RWPE2 (cell line): ENCODE measurements around the gene WWOX.
A peak's percentile ranks its signal among the peaks of the same experiment; 100 is the strongest.

ENCODE experiments used
- ATAC-seq: fragments of 200-7000 bp; cut with Tn5 transposase; 3 replicates; pipeline ENCODE4 v1.9.1; 2021; ENCODE audit warnings: low read depth
- DNase-seq: peaks from one replicate; pipeline ENCODE4 v3.0.0-alpha.2; 2020; ENCODE audit warnings: low spot score
- H3K27ac ChIP-seq: fragments of 450-650 bp; 2 replicates; pipeline ENCODE4 v1.5.1; 2017; ENCODE audit warnings: mild to moderate bottlenecking; ENCODE audit not compliant: poor library complexity, severe bottlenecking
- H3K27me3 ChIP-seq: fragments of 250-450 bp; sonication (Bioruptor Pico); 2 replicates; pipeline ENCODE4 v1.5.1; 2021; ENCODE audit warnings: mild to moderate bottlenecking, moderate library complexity; ENCODE audit not compliant: insufficient read depth, poor library complexity, severe bottlenecking
- H3K36me3 ChIP-seq: fragments of 250-450 bp; sonication (Bioruptor Pico); 2 replicates; pipeline ENCODE4 v1.5.1; 2020; ENCODE audit warnings: low read depth, mild to moderate bottlenecking, moderate library complexity
- H3K4me1 ChIP-seq: fragments of 250-450 bp; sonication (Bioruptor Pico); 2 replicates; pipeline ENCODE4 v1.5.1; 2021; ENCODE audit warnings: mild to moderate bottlenecking, moderate library complexity; ENCODE audit not compliant: insufficient read depth, poor library complexity, severe bottlenecking
- H3K4me3 ChIP-seq: fragments of 250-450 bp; sonication (Bioruptor Pico); 2 replicates; pipeline ENCODE4 v1.5.1; 2021; ENCODE audit warnings: mild to moderate bottlenecking, moderate library complexity; ENCODE audit not compliant: severe bottlenecking
- H3K9me3 ChIP-seq: fragments of 250-450 bp; sonication (Bioruptor Pico); 2 replicates; pipeline ENCODE4 v1.5.1; 2021; ENCODE audit warnings: mild to moderate bottlenecking, moderate library complexity; ENCODE audit not compliant: severe bottlenecking
- CTCF ChIP-seq: fragments of 450-650 bp; IDR thresholded peaks from one replicate; pipeline ENCODE4 v1.5.1; 2017; ENCODE audit warnings: mild to moderate bottlenecking, moderate library complexity; ENCODE audit not compliant: poor library complexity, severe bottlenecking

The WWOX gene

GRCh38 chr16:78677181-78677731 lies 577.8 kb downstream of the WWOX start:
- no peak for ATAC-seq
- H3K36me3 ChIP-seq = no peaks in the 10 kb centered on the region

GRCh38 chr16:78679546-78679945 lies 580.1 kb downstream of the WWOX start:
- Histone ChIP-seq H3K27me3 (no peaks in the 10 kb centered on the region), H3K4me1 (peaks cover 28% of the 10 kb centered on the region), H3K9me3 (no peaks in the 10 kb centered on the region), H3K4me3 (no peak overlapping the region), H3K36me3 (no peaks in the 10 kb centered on the region), H3K27ac (no peak overlapping the region)
- no peak for ATAC-seq
- TF ChIP-seq CTCF = no peak
- DNase-seq = no peak

More at GRCh38 chr16:78677181-78677731, 577.8 kb downstream of the WWOX start:
- Histone ChIP-seq H3K27me3 (no peaks in the 10 kb centered on the region), H3K4me3 (no peak overlapping the region), H3K9me3 (no peaks in the 10 kb centered on the region), H3K27ac (peak overlapping the region; percentile 12), H3K4me1 (peaks cover 15% of the 10 kb centered on the region)
- no peak for DNase-seq
- TF ChIP-seq CTCF = no peak

GRCh38 chr16:78681743-78682142 lies 582.3 kb downstream of the WWOX start:
- no peak overlapping the region for H3K27ac ChIP-seq
- H3K27me3 ChIP-seq = no peaks in the 10 kb centered on the region
- no peaks in the 10 kb centered on the region for H3K9me3 ChIP-seq
- DNase-seq = no peak
- H3K36me3 ChIP-seq = no peaks in the 10 kb centered on the region
- no peak overlapping the region for H3K4me3 ChIP-seq
- TF ChIP-seq CTCF = no peak
- H3K4me1 ChIP-seq = peaks cover 25% of the 10 kb centered on the region
- ATAC-seq = no peak

GRCh38 chr16:78684030-78684611 lies 584.7 kb downstream of the WWOX start:
- TF ChIP-seq CTCF = no peak
- Histone ChIP-seq H3K4me3 (no peak overlapping the region), H3K27ac (peak overlapping the region; percentile 95), H3K4me1 (peaks cover 21% of the 10 kb centered on the region), H3K36me3 (no peaks in the 10 kb centered on the region), H3K27me3 (no peaks in the 10 kb centered on the region), H3K9me3 (no peaks in the 10 kb centered on the region)
- DNase-seq (peak; percentile 87), ATAC-seq (peak; percentile 97)
